Neural crest cell (in vitro differentiated cells): ENCODE results near the gene MAP3K10. TPM values are rescaled to one million over a fixed set of nuclear protein-coding genes. Genes with fewer than 3 reads are reported as not detected.

Source experiments
- DNase-seq: peaks from one replicate; pipeline ENCODE4 v3.0.0; 2021; ENCODE audit warnings: low read depth, mixed read lengths, low spot score
- H3K27ac Mint-ChIP-seq: one replicate; pipeline ENCODE4 v1.8.0; 2021; ENCODE audit warnings: mild to moderate bottlenecking, mixed read lengths; ENCODE audit not compliant: unreplicated experiment
- H3K27me3 Mint-ChIP-seq: 2 replicates; pipeline ENCODE4 v1.8.0; 2021; ENCODE audit warnings: low read depth, mild to moderate bottlenecking, mixed read lengths
- H3K36me3 Mint-ChIP-seq: 2 replicates; pipeline ENCODE4 v1.8.0; 2021; ENCODE audit warnings: low read depth, mild to moderate bottlenecking, mixed read lengths
- H3K4me1 Mint-ChIP-seq: 2 replicates; pipeline ENCODE4 v1.8.0; 2021; ENCODE audit warnings: mixed read lengths
- H3K4me3 Mint-ChIP-seq: one replicate; pipeline ENCODE4 v1.8.0; 2021; ENCODE audit warnings: mild to moderate bottlenecking, mixed read lengths
- H3K9me3 Mint-ChIP-seq: 2 replicates; pipeline ENCODE4 v1.8.0; 2021; ENCODE audit warnings: mixed read lengths
- total RNA-seq: library from RNA; stranded (reverse); gene quantifications from 2 replicates; pipeline ENCODE4 v1.2.1, GENCODE V29; 2021
- TF ChIP-seq, protein P1 (sequence below): fragments of 200-600 bp; sonication (generic); conservative IDR thresholded peaks from 2 replicates; pipeline ENCODE4 v1.5.0; 2021; ENCODE audit warnings: antibody characterized with exemption, mild to moderate bottlenecking

The MAP3K10 gene
- total RNA-seq, 1 donor from 2014 or later, result 34.2 TPM

DNA sequence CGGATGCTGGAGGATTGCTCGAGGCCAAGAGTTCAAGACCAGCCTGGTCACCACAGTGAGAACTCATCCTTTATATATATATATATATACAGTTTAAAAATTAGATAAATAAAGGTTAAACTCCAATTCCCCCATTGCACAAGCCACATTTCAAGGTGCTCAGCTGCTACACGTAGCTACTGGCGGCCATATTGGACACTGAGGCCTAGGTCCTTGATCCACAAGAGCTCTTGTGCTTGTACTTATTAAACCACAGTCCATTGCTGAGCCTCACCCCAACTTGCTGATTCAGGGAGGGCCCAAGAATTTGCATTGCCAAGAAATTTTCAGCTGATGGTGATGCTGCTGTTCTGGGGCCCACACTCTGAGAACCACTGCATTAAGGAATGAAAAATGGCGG, 17.4 kb downstream of the MAP3K10 start:
- peaks cover 2% of the 10 kb centered on the region for H3K27me3 Mint-ChIP-seq
- DNase-seq, result no peak
- no peak overlapping the region for H3K4me3 Mint-ChIP-seq
- no peaks in the 10 kb centered on the region for H3K4me1 Mint-ChIP-seq
- TF ChIP-seq, protein P1, sequence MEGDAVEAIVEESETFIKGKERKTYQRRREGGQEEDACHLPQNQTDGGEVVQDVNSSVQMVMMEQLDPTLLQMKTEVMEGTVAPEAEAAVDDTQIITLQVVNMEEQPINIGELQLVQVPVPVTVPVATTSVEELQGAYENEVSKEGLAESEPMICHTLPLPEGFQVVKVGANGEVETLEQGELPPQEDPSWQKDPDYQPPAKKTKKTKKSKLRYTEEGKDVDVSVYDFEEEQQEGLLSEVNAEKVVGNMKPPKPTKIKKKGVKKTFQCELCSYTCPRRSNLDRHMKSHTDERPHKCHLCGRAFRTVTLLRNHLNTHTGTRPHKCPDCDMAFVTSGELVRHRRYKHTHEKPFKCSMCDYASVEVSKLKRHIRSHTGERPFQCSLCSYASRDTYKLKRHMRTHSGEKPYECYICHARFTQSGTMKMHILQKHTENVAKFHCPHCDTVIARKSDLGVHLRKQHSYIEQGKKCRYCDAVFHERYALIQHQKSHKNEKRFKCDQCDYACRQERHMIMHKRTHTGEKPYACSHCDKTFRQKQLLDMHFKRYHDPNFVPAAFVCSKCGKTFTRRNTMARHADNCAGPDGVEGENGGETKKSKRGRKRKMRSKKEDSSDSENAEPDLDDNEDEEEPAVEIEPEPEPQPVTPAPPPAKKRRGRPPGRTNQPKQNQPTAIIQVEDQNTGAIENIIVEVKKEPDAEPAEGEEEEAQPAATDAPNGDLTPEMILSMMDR, result no peak
- no peak overlapping the region for H3K27ac Mint-ChIP-seq
- H3K36me3 Mint-ChIP-seq, result peaks cover 6% of the 10 kb centered on the region
- no peaks in the 10 kb centered on the region for H3K9me3 Mint-ChIP-seq

DNA sequence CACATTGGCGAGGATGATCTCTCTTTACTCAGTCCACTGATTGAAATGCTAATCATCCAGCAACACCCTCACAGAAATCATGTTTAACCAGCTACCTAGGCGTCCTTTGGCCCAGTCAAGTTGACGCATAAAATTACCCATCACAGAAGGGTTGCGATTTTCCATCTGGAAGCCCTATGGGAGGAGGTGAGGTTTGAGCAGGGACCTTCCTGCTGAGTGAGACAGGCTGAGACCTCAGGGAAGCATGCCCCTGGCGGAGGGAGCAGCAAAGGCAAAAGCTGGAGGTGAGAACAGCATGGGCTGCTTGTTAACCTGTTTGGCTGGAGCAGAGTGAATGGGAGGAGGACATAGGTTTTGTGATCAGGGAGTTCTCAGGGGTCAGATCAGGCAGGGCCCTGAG, 19.7 kb downstream of the MAP3K10 start:
- peaks cover 4% of the 10 kb centered on the region for H3K36me3 Mint-ChIP-seq
- DNase-seq, result no peak
- H3K4me1 Mint-ChIP-seq, result no peaks in the 10 kb centered on the region
- TF ChIP-seq, protein P1, result no peak
- H3K27ac Mint-ChIP-seq, result no peak overlapping the region
- H3K9me3 Mint-ChIP-seq, result no peaks in the 10 kb centered on the region
- H3K4me3 Mint-ChIP-seq, result no peak overlapping the region
- peaks cover 14% of the 10 kb centered on the region for H3K27me3 Mint-ChIP-seq

DNA sequence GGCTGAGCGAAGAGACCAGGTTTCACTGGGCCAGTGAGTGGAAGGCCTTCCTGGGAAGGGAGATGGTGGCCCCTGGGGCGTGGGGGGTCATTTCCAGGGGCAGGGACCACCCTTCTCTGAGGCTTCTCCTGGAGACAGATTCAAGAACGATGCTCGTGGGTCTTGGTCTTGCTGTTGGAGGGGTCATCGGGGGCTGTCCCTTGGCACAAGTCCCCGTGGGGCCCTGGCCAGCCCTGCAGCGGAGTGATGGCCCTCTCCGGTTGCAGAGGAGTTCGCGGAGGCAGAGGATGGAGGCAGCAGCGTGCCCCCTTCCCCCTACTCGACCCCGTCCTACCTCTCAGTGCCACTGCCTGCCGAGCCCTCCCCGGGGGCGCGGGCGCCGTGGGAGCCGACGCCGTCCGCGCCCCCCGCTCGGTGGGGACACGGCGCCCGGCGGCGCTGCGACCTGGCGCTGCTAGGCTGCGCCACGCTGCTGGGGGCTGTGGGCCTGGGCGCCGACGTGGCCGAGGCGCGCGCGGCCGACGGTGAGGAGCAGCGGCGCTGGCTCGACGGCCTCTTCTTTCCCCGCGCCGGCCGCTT, 22.1 kb downstream of the MAP3K10 start:
- H3K27ac Mint-ChIP-seq, result no peak overlapping the region
- DNase-seq, result no peak

DNA sequence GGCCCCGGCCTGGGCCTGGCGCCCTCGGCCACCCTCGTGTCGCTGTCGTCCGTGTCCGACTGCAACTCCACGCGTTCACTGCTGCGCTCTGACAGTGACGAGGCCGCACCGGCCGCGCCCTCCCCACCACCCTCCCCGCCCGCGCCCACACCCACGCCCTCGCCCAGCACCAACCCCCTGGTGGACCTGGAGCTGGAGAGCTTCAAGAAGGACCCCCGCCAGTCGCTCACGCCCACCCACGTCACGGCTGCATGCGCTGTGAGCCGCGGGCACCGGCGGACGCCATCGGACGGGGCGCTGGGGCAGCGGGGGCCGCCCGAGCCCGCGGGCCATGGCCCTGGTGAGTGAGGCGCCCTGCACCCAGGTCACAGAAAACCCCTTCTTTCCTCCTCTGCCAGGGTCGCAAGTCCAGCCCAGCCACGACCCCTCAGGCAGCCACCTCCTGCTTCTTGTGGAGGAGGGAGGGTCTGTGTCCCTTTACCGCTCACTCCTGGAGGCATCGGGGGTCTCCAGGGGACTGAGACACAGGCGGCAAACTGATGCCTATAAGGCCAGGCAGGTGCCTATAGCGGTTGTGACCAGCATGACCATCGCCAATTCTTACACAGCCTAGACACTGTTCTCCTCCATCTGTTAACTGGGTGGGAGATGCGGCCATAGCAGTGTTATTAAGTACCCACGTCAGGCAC, 22.8 kb downstream of the MAP3K10 start:
- Mint-ChIP-seq H3K4me1 (no peaks in the 10 kb centered on the region), H3K27ac (no peak overlapping the region)

More for the DNA sequence above, 22.1 kb downstream of the MAP3K10 start:
- TF ChIP-seq, protein P1, result no peak
- Mint-ChIP-seq H3K27me3 (peaks cover 34% of the 10 kb centered on the region), H3K4me3 (no peak overlapping the region), H3K36me3 (peaks cover 4% of the 10 kb centered on the region), H3K4me1 (no peaks in the 10 kb centered on the region), H3K9me3 (no peaks in the 10 kb centered on the region)

DNA sequence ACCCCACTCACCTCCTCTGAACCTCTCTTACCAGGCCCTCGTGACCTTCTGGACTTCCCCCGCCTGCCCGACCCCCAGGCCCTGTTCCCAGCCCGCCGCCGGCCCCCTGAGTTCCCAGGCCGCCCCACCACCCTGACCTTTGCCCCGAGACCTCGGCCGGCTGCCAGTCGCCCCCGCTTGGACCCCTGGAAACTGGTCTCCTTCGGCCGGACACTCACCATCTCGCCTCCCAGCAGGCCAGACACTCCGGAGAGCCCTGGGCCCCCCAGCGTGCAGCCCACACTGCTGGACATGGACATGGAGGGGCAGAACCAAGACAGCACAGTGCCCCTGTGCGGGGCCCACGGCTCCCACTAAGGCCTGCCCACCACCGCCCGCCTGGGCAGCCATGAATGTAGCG, 23.7 kb downstream of the MAP3K10 start:
- Mint-ChIP-seq H3K4me1 (no peaks in the 10 kb centered on the region), H3K9me3 (no peaks in the 10 kb centered on the region), H3K36me3 (peaks cover 4% of the 10 kb centered on the region), H3K27ac (no peak overlapping the region), H3K4me3 (no peak overlapping the region), H3K27me3 (peaks cover 50% of the 10 kb centered on the region)
- TF ChIP-seq, protein P1, result no peak
- no peak for DNase-seq

More for the DNA sequence above, 22.8 kb downstream of the MAP3K10 start:
- peaks cover 41% of the 10 kb centered on the region for H3K27me3 Mint-ChIP-seq
- H3K36me3 Mint-ChIP-seq, result peaks cover 4% of the 10 kb centered on the region
- TF ChIP-seq, protein P1, result no peak
- no peaks in the 10 kb centered on the region for H3K9me3 Mint-ChIP-seq
- no peak for DNase-seq
- no peak overlapping the region for H3K4me3 Mint-ChIP-seq
